Activated T-cell treated with anti-CD3 and anti-CD28 coated beads for 1 hour (primary cell): ENCODE results near the gene RFTN1.

Experiments
- DNase-seq: peaks from one replicate; pipeline ENCODE4 v3.0.0-alpha.2; 2020; ENCODE audit warnings: low read depth

The RFTN1 gene

DNA sequence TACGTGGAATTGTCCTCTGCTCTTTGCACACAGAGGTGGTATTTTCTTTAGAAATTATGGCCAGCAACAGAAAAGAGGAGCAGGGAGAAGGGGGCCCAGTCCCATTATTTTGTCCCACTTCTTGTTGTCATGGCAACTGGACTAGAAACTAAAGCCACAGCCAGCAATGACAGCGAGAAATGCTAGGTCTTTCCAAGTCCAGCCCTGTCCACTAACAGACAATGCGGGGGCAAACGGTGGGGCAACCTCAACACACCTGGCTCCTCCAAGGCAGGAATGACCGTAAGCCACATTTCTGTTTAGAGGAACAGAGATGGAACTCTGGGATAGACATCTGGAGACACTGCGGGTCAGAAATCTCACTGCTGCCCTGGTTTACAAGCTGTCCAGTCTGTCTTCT lies 107.3 kb downstream of the RFTN1 start:
- DNase-seq: no peak

DNA sequence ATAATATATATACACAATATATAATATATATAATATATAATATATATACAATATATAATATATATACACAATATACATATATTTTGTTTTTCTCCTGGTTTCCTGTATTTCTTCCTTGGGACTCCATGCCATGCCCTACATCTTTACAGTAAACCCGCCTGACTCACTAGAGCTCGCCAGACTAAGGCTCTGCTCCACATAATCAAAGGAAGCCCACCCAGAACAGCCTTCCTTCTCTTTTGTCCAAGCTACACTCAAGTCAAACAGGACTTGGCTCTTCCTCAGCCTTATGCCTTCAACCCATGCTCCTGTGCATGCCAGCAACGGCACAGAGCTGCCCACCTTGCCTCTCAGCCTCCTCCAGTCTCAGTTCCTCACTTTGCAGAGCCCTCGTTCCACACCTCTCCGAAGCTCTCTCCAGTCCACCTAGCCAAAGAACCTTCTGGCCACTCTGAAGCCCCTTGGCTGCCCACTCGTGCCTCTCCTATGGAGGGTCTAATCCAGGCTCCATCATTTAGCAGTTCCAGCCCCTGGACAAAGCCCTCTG lies 109.1 kb downstream of the RFTN1 start:
- no peak for DNase-seq

DNA sequence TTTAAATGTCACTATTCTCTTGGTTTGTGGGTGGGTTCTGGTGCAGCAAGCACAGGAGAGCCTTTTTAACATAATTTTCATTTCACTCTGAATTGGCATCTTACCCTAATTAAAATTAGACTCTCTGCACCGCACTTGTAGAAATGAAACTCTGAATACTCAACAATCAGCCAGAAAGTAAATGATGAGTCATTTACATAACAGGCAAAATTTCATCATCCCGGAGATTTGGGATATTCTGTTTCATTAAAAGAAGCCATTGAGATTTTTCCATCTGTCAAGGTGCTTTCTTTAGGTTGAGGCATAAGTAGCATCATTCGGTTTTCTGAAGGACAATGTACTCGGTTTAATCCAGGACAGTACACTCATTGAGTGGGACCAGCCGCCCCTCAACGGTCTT lies 111.0 kb downstream of the RFTN1 start:
- DNase-seq: no peak

DNA sequence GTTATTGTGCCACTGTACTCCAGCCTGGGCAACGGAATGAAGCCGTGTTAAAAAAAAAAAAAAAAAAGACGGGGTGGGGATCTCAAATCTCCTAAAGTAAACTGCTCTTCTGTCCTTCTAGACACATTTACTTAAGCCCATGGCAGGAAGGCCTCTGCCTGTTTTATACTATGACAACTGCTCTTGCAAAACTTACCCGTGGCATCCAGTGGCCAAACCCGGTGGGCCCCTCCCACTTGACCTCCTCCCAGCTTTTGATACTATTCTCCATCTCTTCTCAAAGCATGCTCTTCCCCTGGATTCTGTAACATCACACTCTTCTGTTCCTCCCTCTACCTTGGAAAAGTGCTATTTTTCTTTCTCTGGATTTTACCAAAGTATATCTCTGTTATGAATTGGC lies 112.2 kb downstream of the RFTN1 start:
- no peak for DNase-seq

DNA sequence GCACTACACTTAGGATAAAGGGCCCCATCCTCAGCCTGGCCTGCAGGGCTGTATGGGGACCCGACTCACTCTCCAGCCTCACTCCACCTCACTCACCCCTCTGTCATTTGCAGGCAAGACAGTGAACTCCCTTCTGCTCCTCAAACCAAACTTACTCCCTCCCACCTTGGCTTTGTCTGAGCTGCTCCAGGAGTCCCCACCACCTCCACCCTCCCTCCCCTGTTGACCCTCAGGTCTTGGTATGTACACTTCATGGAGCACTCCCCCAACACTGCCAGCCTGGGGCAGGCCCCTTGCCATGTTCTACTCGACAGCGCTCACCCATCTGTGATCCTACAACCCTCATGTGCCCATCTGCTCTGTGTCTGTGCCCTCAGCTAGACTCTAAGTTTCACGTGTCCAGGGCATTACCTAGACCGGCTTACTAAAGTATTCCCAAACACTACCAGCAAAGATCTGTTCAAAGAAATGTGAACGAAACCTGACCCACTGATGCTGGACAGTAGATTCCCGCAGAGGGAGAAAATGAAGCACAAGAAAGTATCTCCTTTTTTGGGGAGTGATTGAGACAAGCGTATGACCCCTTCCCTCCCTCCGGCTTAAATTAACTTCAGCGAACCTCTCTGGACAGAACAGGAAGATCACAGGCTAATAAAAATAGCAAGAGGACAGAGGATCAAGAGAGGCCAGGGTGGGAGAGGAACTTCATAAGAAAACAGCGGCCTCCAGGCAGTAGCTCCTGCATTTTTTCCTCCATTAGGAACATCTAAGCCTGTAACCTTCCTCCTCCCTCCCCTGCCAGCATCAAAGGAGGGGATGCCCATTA lies 113.2 kb downstream of the RFTN1 start:
- no peak for DNase-seq

DNA sequence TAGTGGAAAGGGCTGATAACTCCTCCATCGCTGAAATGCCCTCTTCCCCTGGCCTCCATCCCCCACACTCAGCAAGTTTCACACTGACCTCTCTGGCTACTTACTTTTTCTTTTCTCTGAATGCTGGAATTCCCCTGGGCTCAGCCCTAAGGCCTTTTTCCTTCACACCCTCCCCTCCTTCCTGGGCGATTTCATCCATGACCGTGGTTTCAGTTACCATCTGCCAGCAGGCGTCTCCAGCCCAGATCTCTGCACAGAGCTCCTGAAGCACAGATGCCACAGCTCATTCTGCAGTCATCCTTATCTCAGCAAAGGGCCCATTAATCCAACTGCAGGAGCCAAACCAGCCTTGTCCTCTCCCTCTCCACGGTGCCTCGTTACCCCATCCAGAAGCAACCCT lies 114.0 kb downstream of the RFTN1 start:
- no peak for DNase-seq

DNA sequence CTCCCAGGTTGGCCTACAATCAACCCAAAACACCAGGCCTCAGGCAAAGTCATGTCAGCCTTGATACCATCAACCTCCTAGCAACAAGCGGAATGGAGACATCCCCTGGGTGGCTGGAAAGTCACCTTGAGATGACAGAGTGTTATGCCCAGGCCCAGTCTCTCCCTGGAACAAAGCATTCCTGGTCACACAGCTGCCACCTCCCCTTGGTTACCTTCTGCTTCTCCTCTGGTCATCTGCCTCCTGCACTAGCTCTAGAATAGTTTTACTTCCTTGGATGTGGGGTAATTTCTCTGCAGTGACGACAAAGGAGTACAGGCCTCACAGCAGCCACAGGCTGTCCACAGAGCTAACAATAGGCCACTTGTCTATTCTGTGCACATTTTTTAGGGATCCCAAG lies 114.9 kb downstream of the RFTN1 start:
- no peak for DNase-seq

DNA sequence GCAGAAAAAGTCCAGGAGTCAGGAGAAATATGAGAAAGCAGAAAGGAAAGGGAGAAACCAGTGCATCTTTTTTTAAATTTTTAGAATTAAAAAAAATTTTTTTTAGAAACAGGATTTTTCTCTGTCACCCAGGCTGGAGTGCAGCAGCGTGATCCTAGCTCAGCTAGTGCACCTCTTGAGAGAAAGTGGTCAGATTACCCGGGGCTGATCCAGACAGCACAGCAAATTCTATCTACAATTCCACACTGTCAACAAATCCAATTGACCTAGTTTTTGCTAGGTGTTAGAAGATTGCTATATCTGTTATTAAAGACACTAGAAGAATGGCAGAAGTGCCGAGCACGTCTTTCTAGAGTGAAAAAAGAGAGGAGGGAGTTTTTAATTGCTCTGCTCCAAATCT lies 117.3 kb downstream of the RFTN1 start:
- DNase-seq: no peak

DNA sequence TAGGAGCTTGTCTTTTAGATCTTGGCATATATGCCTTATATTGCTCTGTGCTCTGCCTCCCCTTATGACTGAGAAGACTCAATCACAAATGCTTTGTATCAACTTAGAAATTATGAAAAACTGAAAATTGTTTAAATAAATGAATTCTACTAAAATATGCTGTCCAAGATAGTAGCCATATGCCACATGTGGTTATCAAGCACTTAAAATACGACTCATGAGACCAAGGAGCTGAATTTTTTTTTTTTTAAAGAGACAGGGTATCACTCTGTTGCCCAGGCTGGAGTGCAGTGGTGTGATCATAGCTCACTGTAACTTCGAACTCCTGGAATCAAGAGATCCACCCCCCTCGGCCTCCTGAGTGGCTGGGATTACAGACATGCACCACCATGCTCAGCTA lies 118.3 kb downstream of the RFTN1 start:
- no peak for DNase-seq

DNA sequence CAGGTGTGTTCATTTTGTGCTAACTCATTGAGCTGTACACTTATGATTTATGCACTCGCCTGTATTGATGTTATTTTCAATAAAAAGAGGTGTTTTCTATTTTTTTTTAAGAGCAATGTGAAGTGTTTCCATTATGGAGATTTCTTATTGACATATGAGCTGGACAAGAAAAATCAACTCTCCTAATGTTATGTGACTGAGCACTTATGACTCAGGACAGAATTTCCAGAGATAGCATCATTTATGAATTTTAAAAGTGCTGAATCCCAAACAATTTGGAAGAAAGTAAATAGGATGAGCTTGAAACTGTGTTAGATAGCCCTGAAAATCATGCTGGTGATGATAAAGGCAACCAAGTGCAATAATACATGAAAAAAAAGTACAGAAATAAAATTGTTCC lies 118.9 kb downstream of the RFTN1 start:
- no peak for DNase-seq

DNA sequence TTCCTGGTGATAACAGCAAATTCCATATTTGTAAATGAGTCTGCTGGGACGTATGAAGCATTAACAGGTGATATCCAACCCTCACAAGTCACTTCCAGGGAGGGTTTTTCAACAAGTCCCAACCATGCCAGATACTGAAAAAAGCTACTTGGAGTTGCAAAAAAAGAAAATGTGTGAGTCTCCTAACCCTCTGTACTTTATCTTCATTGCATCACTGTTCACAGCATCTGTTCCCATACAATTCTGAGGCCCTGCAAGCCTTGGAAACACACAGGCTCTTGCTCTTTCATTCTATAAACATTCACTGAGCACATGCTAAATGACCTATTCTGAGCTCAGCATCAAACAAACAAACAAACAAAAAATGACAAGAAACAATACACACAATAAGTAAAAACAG lies 120.8 kb downstream of the RFTN1 start:
- no peak for DNase-seq

DNA sequence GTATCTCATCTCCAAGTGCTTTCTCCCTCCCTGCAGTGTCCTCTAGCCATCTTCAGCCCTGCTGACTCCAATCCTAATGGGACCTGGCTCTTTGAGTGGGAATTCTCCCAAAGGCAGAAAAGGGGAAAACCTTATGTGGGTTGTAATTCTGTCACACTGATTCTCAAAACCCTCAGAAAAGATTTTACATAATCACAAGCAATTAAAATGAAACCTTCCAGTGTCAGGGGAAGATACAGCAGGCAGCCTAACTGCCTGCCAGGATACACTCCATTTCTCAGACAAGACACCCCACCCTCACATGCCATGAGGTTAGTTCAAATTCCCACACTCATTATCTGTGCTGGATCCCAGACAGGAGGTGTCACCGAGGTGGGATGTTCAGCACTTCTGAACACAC lies 121.4 kb downstream of the RFTN1 start:
- DNase-seq: no peak

DNA sequence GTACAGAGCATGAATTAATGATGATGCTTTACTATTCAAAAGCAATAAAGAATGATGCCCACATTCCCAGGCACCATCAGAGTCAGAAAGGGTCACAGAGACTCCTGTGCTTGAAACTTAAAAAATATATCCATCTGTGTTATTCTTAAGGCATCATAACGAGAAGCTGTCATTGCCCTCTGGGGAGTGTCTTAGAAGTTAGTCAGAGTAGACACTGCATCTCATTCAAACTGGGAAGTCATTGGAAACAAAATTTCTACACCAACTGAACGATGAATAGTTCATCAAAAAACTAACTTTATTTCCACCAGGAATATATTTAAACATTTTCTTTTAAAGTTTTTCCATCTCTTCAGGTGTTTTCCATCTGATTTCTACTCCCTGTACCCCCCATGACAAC lies 122.9 kb downstream of the RFTN1 start:
- DNase-seq: no peak

DNA sequence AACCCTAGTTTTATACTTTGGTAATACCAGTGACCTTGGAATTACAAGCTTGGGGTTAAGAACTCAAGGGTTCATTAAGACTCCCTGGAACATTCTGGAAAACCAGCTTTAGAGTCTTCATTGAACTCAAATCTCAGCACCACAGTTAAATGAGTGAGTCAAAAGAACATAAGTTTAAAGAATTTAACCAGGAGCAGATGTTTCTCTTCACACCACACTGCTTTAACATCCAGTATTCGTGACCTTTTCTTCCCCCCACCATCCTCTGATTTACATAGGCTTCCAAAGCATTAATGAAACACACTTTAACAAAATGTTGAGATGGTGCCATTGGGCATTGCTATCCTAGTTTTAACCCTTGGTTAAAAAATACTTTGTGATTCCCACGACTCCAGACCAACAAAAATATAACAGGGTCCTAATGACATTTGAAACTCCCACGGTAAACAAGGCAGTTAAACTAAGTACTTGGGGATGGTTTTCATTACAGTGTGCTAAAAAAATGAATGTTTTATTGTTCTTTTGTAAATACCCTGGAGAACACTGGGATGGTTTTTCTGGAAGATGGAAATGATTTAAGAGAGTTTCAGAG lies 124.6 kb downstream of the RFTN1 start:
- no peak for DNase-seq

DNA sequence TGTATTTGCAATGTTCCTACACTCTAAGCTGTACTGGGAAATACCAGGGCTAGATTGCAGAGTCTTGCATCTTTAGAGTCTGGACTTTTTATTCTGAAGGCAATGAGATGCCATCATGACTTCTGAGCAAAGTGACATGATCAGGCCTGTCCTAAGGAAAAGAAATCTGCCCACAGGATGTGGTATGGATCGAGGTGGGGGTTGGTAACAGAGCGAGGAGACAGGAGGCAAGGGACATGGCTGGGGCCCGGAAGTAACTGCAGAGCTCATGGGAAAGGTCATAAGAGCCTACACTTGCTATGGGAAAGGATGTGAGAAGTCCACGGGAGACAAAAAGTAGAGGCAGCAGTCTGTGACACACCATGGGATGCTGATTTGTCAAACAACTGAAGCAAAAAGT lies 126.9 kb downstream of the RFTN1 start:
- no peak for DNase-seq

DNA sequence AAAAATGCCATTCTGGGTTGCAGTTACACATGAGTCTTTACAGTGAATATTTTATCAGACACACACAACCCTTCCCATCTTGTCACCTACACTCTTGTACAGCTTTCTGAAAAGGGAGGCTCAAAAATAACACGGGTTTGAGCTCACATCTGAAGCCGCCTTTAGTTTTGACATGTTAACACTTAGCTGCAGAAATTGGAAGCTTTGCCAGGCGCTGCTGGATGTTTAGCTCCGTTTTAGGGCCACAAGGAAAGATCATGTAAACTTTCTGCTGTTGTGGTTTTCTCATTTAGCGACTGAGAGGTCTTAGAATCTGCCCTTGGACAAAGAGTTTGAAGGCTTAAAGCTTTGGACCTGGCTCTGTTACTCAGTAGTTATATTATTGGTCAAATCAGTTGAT lies 128.3 kb downstream of the RFTN1 start:
- no peak for DNase-seq

DNA sequence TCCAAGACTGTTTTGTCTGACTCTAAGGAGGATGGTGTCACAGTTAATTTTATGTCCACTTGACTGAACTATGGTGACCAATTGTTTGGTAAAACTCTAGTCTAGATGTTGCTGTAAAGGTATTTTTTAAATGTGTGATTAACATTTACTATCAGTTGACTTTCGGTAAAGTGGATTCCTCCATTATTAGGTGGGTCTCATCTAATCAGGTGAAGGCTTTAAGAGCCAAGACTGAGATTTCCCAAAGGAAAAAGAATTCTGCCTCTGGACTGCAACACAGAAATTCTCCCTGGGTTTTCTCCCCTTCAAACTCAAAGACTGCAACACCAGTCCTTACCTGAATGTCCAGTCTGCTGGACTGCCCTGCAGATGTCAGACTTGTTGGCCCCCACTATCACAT lies 129.6 kb downstream of the RFTN1 start:
- DNase-seq: no peak

DNA sequence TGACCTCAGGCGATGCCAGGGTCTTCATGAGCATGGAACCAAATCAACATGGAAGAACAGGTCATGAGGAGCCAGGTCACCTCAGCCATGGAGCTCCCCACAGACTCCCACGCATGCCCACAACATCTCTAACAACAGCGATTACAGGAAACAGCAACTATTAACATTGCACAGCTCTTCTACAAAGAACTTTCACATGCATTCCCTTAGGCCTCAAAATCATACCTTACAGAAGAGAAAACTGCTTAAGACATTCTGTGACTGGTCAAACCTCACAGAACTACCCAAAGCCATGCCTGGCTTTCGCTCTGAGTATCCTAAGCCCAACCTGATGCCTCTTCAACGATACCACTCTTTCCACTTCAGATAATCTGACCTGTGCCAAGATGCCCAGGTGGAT lies 130.7 kb downstream of the RFTN1 start:
- DNase-seq: no peak

DNA sequence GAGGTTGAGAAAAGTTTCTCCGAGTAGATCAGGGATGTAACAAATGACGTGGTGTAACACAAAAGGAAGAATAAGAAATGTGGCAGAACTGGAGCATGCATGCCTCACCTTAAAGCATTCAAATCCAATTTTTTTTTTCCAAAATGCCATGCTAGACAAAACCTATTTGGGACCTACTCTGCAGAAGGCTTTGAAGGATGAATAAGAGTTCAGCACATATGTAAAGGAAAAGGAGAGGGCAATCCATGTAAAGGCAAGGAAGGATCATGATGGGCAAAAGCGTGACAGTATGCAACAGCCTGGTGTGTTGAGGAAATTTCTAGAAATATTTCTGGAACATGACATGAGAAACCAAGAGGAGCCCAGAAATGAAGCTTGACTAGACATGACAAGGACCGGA lies 132.1 kb downstream of the RFTN1 start:
- no peak for DNase-seq

DNA sequence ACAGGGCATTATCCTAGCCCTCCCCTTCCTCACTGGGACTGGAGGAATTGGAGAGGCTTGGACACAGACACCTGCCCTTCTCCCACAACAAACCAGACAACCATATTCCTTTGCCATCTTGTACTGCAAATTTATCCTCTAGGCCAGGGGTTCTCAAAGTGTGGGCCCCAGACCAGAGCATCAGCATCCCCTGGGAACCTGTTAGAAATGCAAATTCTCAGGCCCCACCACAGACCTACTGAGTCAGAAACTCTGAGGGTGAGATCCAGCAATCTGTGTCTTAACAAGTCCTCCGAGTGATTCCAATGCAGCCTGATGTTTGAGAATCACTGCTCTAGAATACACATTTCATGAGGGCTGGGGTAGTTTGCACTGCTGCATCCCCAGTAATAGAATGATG lies 133.1 kb downstream of the RFTN1 start:
- no peak for DNase-seq

DNA sequence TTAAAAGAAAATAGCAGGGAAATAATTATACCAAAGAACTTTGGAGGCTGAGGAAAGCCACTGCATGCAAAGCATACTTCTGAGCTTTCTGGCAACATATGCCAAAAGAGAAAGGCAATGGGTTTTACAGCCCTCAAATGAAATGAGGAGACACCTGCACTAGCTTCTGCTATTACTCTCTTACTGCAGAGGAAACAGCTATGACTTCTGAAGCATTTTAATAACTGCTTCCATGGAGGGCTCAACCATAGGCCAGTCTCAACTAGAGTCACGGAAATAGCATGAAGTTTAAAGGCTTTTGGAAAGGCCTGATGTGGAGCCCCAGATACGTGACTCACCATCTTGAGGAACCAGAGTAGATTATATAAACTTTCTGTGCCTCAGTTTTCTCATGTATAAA lies 133.7 kb downstream of the RFTN1 start:
- DNase-seq: no peak

DNA sequence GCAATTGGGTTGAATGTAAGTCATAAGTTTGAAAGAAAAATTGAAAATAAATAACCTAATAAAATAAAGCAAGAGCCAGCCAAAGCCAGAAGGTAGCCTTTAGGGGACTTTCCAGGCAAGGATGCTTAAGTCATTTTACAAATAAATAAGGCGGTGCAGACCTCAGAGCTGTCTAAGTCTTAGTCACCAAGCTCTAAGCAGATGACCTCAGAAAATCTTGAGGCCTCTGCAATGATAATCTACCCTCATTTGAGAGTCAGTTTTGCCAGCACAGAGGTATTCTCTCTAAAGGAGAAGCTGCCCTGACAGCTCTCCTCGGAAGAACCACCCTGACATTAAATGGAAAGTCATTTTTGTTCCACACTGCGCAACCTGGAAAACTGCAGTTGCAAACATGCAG lies 134.6 kb downstream of the RFTN1 start:
- DNase-seq: no peak

DNA sequence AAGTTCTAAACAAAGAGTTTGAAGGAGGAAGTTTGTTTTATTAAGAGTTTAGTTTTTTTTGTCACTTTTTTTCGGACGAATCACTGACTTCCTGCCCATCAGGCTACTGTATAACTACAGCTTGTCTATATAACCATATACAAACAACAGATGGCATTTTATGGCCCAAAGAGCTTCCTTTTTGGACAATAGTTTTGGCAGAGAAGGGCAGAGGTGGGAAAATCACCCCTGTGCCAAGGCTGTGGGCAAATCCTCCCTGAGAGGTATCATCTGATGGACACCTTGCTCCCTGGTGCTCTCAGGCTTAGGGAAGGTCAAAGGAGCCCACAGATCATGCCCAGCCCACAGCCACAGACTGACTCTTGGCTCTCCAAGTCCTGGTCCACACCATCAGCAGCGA lies 135.1 kb downstream of the RFTN1 start:
- DNase-seq: no peak

DNA sequence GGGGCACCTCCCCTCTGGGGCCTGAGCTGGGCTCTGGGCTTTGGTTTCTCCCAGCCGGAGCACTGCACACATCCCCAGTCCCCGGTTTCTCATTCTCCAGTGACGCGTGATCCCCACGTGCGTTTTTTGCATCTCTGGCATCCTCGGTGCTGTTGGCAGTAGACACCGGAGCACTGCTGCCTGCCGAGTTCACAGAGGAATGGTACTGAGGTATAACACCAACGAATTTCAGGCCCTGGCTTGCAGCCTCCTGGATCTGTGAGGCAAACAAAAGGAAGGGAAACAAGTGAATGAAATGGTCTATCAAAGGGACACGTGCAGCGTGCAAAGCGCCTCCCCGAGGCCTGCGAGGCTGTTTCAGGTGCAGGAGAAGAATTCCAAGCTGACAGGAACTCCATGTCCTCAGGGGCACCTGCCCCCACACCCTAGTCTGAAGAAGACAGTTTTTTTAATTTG lies 135.6 kb downstream of the RFTN1 start:
- no peak for DNase-seq
